SK-N-SH treated with all-trans-retinoic acid at 6 μM for 48 hours (cell line): ENCODE measurements around the gene SLC30A4.

Experiments
- CSDC2 ChIP-seq: fragments of 250-450 bp; sonication (Bioruptor Pico); IDR thresholded peaks from 2 replicates; pipeline ENCODE4 v1.5.0; 2020; ENCODE audit warnings: mild to moderate bottlenecking, moderate library complexity
- ISL1 ChIP-seq: fragments of 250-450 bp; sonication (Bioruptor Pico); IDR thresholded peaks from 2 replicates; pipeline ENCODE4 v2.1.2; 2022; ENCODE audit warnings: mild to moderate bottlenecking, moderate library complexity
- RARB ChIP-seq: fragments of 250-450 bp; sonication (Bioruptor Pico); IDR thresholded peaks from 2 replicates; pipeline ENCODE4 v1.8.0; 2021; ENCODE audit warnings: mild to moderate bottlenecking, moderate library complexity
- SNAI2 ChIP-seq: fragments of 250-450 bp; sonication (Bioruptor Pico); IDR thresholded peaks from 2 replicates; pipeline ENCODE4 v1.5.0; 2020; ENCODE audit warnings: mild to moderate bottlenecking, moderate library complexity
- TOX ChIP-seq: fragments of 250-450 bp; sonication (Bioruptor Pico); IDR thresholded peaks from 2 replicates; pipeline ENCODE4 v1.8.0; 2021; ENCODE audit warnings: mild to moderate bottlenecking, moderate library complexity, borderline replicate concordance
- ZFP3 ChIP-seq: fragments of 250-450 bp; sonication (Bioruptor Pico); IDR thresholded peaks from 2 replicates; pipeline ENCODE4 v1.5.0; 2020; ENCODE audit warnings: mild to moderate bottlenecking, moderate library complexity
- ZFP30 ChIP-seq: fragments of 450-650 bp; formaldehyde crosslinking; IDR thresholded peaks from 2 replicates; pipeline ENCODE4 v1.5.0; 2022; ENCODE audit warnings: mild to moderate bottlenecking, moderate library complexity
- ZNF565 ChIP-seq: fragments of 450-650 bp; formaldehyde crosslinking; conservative IDR thresholded peaks from 2 replicates; pipeline ENCODE4 v1.5.0; 2020; ENCODE audit warnings: low read depth, mild to moderate bottlenecking, moderate library complexity
- ZNF8 ChIP-seq: fragments of 450-650 bp; formaldehyde crosslinking; IDR thresholded peaks from 2 replicates; pipeline ENCODE4 v1.5.0; 2020; ENCODE audit warnings: mild to moderate bottlenecking, moderate library complexity
- TF ChIP-seq, protein P1 (sequence below): fragments of 250-450 bp; sonication (Bioruptor Pico); IDR thresholded peaks from 2 replicates; pipeline ENCODE4 v1.5.0; 2020; ENCODE audit warnings: mild to moderate bottlenecking, moderate library complexity
- TF ChIP-seq, protein P2 (sequence below): fragments of 250-450 bp; sonication (Bioruptor Pico); IDR thresholded peaks from 2 replicates; pipeline ENCODE4 v1.8.0; 2020; ENCODE audit warnings: mild to moderate bottlenecking, moderate library complexity, borderline replicate concordance

- no peak for TF ChIP-seq ZFP3
- no peak for TF ChIP-seq CSDC2 (CRISPR knock-in tag)
- TF ChIP-seq RARB (CRISPR knock-in tag): no peak
- TF ChIP-seq, protein P1, sequence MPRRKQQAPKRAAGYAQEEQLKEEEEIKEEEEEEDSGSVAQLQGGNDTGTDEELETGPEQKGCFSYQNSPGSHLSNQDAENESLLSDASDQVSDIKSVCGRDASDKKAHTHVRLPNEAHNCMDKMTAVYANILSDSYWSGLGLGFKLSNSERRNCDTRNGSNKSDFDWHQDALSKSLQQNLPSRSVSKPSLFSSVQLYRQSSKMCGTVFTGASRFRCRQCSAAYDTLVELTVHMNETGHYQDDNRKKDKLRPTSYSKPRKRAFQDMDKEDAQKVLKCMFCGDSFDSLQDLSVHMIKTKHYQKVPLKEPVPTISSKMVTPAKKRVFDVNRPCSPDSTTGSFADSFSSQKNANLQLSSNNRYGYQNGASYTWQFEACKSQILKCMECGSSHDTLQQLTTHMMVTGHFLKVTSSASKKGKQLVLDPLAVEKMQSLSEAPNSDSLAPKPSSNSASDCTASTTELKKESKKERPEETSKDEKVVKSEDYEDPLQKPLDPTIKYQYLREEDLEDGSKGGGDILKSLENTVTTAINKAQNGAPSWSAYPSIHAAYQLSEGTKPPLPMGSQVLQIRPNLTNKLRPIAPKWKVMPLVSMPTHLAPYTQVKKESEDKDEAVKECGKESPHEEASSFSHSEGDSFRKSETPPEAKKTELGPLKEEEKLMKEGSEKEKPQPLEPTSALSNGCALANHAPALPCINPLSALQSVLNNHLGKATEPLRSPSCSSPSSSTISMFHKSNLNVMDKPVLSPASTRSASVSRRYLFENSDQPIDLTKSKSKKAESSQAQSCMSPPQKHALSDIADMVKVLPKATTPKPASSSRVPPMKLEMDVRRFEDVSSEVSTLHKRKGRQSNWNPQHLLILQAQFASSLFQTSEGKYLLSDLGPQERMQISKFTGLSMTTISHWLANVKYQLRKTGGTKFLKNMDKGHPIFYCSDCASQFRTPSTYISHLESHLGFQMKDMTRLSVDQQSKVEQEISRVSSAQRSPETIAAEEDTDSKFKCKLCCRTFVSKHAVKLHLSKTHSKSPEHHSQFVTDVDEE: no peak
- no peak for TF ChIP-seq TOX (CRISPR knock-in tag)
- TF ChIP-seq ZNF8 (CRISPR knock-in tag): no peak
- TF ChIP-seq ISL1 (CRISPR knock-in tag): no peak
- no peak for TF ChIP-seq ZNF565 (CRISPR knock-in tag)
- TF ChIP-seq SNAI2: no peak
- TF ChIP-seq, protein P2, sequence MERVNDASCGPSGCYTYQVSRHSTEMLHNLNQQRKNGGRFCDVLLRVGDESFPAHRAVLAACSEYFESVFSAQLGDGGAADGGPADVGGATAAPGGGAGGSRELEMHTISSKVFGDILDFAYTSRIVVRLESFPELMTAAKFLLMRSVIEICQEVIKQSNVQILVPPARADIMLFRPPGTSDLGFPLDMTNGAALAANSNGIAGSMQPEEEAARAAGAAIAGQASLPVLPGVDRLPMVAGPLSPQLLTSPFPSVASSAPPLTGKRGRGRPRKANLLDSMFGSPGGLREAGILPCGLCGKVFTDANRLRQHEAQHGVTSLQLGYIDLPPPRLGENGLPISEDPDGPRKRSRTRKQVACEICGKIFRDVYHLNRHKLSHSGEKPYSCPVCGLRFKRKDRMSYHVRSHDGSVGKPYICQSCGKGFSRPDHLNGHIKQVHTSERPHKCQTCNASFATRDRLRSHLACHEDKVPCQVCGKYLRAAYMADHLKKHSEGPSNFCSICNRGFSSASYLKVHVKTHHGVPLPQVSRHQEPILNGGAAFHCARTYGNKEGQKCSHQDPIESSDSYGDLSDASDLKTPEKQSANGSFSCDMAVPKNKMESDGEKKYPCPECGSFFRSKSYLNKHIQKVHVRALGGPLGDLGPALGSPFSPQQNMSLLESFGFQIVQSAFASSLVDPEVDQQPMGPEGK (CRISPR knock-in tag): no peak
- TF ChIP-seq ZFP30 (CRISPR knock-in tag): no peak
These were observed 17.1 kb upstream of the SLC30A4 start for GRCh38 chr15:45539680-45540079.
